Mesendoderm (in vitro differentiated cells): Measurements from ENCODE around the gene NAV2.

Source experiments
- DNase-seq: peaks from one replicate; pipeline ENCODE4 v3.0.0; 2013
- H2AK5ac ChIP-seq: 2 replicates; pipeline ENCODE4 v1.6.1; 2013; ENCODE audit warnings: low read length, inconsistent platforms
- H2BK120ac ChIP-seq: 2 replicates; pipeline ENCODE4 v1.6.1; 2013; ENCODE audit warnings: low read depth, mild to moderate bottlenecking, low read length, moderate library complexity, mixed read lengths
- H2BK15ac ChIP-seq: replicated peaks from 2 replicates; pipeline ENCODE4 v1.6.1; 2013; ENCODE audit warnings: low read depth, mild to moderate bottlenecking, moderate library complexity
- H2BK5ac ChIP-seq: 2 replicates; pipeline ENCODE4 v1.6.1; 2013; ENCODE audit warnings: low read length, inconsistent platforms
- H3K18ac ChIP-seq: 2 replicates; pipeline ENCODE4 v1.6.1; 2013; ENCODE audit warnings: mild to moderate bottlenecking, low read length, mixed read lengths
- H3K23ac ChIP-seq: one replicate; pipeline ENCODE4 v1.6.1; 2013; ENCODE audit warnings: low read length
- H3K27ac ChIP-seq: 2 replicates; pipeline ENCODE4 v1.5.1; 2013; ENCODE audit warnings: low read depth, mild to moderate bottlenecking, inconsistent platforms, low read length, moderate library complexity
- H3K27me3 ChIP-seq: 2 replicates; pipeline ENCODE4 v1.6.1; 2013; ENCODE audit warnings: low read length, control low read depth, mild to moderate bottlenecking, inconsistent platforms; ENCODE audit not compliant: insufficient read depth, poor library complexity
- H3K36me3 ChIP-seq: 2 replicates; pipeline ENCODE4 v1.6.1; 2013; ENCODE audit warnings: low read length, inconsistent platforms; ENCODE audit not compliant: control insufficient read depth, insufficient read depth
- H3K4ac ChIP-seq: one replicate; pipeline ENCODE4 v1.6.1; 2013; ENCODE audit warnings: low read depth, mild to moderate bottlenecking, low read length, moderate library complexity
- H3K4me1 ChIP-seq: 2 replicates; pipeline ENCODE4 v1.6.1; 2013; ENCODE audit warnings: low read depth, low read length, inconsistent platforms; ENCODE audit not compliant: control insufficient read depth
- H3K4me2 ChIP-seq: 2 replicates; pipeline ENCODE4 v1.6.1; 2013; ENCODE audit warnings: low read length
- H3K4me3 ChIP-seq: 2 replicates; pipeline ENCODE4 v1.5.1; 2013; ENCODE audit warnings: mild to moderate bottlenecking, low read length
- H3K56ac ChIP-seq: one replicate; pipeline ENCODE4 v1.6.1; 2013; ENCODE audit warnings: low read length
- H3K79me1 ChIP-seq: 2 replicates; pipeline ENCODE4 v1.6.1; 2013; ENCODE audit warnings: low read length, inconsistent platforms
- H3K79me2 ChIP-seq: 2 replicates; pipeline ENCODE4 v1.6.1; 2013; ENCODE audit warnings: mild to moderate bottlenecking, low read length; ENCODE audit not compliant: control insufficient read depth, insufficient read depth
- H3K9ac ChIP-seq: 2 replicates; pipeline ENCODE4 v1.6.1; 2013; ENCODE audit warnings: low read length, inconsistent platforms
- H4K5ac ChIP-seq: one replicate; pipeline ENCODE4 v1.6.1; 2013; ENCODE audit warnings: low read length
- H4K8ac ChIP-seq: one replicate; pipeline ENCODE4 v1.6.1; 2013; ENCODE audit warnings: low read depth, mild to moderate bottlenecking, control low read depth, low read length, moderate library complexity
- WGBS: extraction: QIAGEN DNeasy Blood & Tissue Kit; methylation state at CpG from one replicate; pipeline ENCODE4 v1.1.7; 2013; ENCODE audit warnings: low lambda C conversion rate, missing lambda C conversion rate; ENCODE audit not compliant: insufficient coverage; ENCODE audit errors: extremely low coverage; 5-methylcytosine and 5-hydroxymethylcytosine counted together

NAV2 gene

GRCh38 chr11:19832086-19832750, 119.6 kb downstream of the NAV2 start:
- Histone ChIP-seq H3K79me1 (no peaks in the 10 kb centered on the region), H3K4ac (no peak overlapping the region), H2AK5ac (no peak overlapping the region), H3K4me1 (peaks cover 2% of the 10 kb centered on the region), H4K8ac (no peak overlapping the region), H2BK120ac (no peak overlapping the region), H3K56ac (no peak overlapping the region), H3K9ac (no peak overlapping the region), H3K27ac (no peak overlapping the region), H3K79me2 (no peaks in the 10 kb centered on the region), H3K27me3 (no peaks in the 10 kb centered on the region), H2BK15ac (no peak overlapping the region), H3K4me3 (no peak overlapping the region), H3K18ac (no peak overlapping the region), H3K4me2 (no peak overlapping the region), H3K36me3 (no peaks in the 10 kb centered on the region), H3K23ac (no peak overlapping the region), H2BK5ac (no peak overlapping the region), H4K5ac (no peak overlapping the region)
- no peak for DNase-seq
- no CpG with 5 or more reads among the region's 12 CpGs for WGBS

- Histone ChIP-seq H2BK5ac (no peak overlapping the region), H3K9ac (no peak overlapping the region), H4K8ac (no peak overlapping the region), H2BK120ac (no peak overlapping the region), H3K4ac (no peak overlapping the region), H2BK15ac (no peak overlapping the region), H3K4me2 (no peak overlapping the region), H3K4me1 (no peaks in the 10 kb centered on the region), H3K36me3 (no peaks in the 10 kb centered on the region), H3K18ac (no peak overlapping the region), H3K79me1 (no peaks in the 10 kb centered on the region), H3K23ac (no peak overlapping the region), H3K56ac (no peak overlapping the region), H4K5ac (no peak overlapping the region), H3K27me3 (no peaks in the 10 kb centered on the region), H2AK5ac (no peak overlapping the region), H3K79me2 (no peaks in the 10 kb centered on the region), H3K27ac (no peak overlapping the region), H3K4me3 (no peak overlapping the region)
- no CpG with 5 or more reads among the region's 3 CpGs for WGBS
- no peak for DNase-seq
Observed at GRCh38 chr11:19832901-19833300, 120.3 kb downstream of the NAV2 start.

GRCh38 chr11:19834771-19835170, 122.1 kb downstream of the NAV2 start:
- Histone ChIP-seq H3K27ac (no peak overlapping the region), H3K4ac (no peak overlapping the region), H4K5ac (no peak overlapping the region), H2BK5ac (no peak overlapping the region), H2AK5ac (no peak overlapping the region), H3K23ac (no peak overlapping the region), H2BK120ac (no peak overlapping the region), H3K4me3 (no peak overlapping the region), H4K8ac (no peak overlapping the region), H3K56ac (no peak overlapping the region), H3K18ac (no peak overlapping the region), H3K27me3 (no peaks in the 10 kb centered on the region), H3K4me2 (no peak overlapping the region), H2BK15ac (no peak overlapping the region), H3K9ac (no peak overlapping the region), H3K79me1 (no peaks in the 10 kb centered on the region), H3K36me3 (no peaks in the 10 kb centered on the region), H3K4me1 (no peaks in the 10 kb centered on the region), H3K79me2 (no peaks in the 10 kb centered on the region)
- no peak for DNase-seq

- H3K4me1 ChIP-seq = no peaks in the 10 kb centered on the region
- no peak overlapping the region for H3K9ac ChIP-seq
- no peak overlapping the region for H4K8ac ChIP-seq
- H3K27ac ChIP-seq = no peak overlapping the region
- no peak overlapping the region for H3K23ac ChIP-seq
- H2BK5ac ChIP-seq = no peak overlapping the region
- no peak overlapping the region for H3K4ac ChIP-seq
- no peaks in the 10 kb centered on the region for H3K79me1 ChIP-seq
- no peaks in the 10 kb centered on the region for H3K36me3 ChIP-seq
- H2BK15ac ChIP-seq = no peak overlapping the region
- DNase-seq = no peak
- no peak overlapping the region for H3K4me3 ChIP-seq
- no peak overlapping the region for H3K18ac ChIP-seq
- no peaks in the 10 kb centered on the region for H3K79me2 ChIP-seq
- H2AK5ac ChIP-seq = no peak overlapping the region
- WGBS = no CpG with 5 or more reads among the region's 2 CpGs
- H2BK120ac ChIP-seq = no peak overlapping the region
- no peak overlapping the region for H3K56ac ChIP-seq
- no peak overlapping the region for H3K4me2 ChIP-seq
- H3K27me3 ChIP-seq = no peaks in the 10 kb centered on the region
- H4K5ac ChIP-seq = no peak overlapping the region
Observed at GRCh38 chr11:19836666-19837065, 124.0 kb downstream of the NAV2 start.

- Histone ChIP-seq H2BK5ac (no peak overlapping the region), H4K8ac (no peak overlapping the region), H2BK120ac (no peak overlapping the region), H3K9ac (no peak overlapping the region), H3K4me3 (no peak overlapping the region), H3K27me3 (no peaks in the 10 kb centered on the region), H3K18ac (no peak overlapping the region), H3K23ac (no peak overlapping the region), H3K4me1 (no peaks in the 10 kb centered on the region), H2BK15ac (no peak overlapping the region), H3K4me2 (no peak overlapping the region), H3K4ac (no peak overlapping the region), H3K79me1 (no peaks in the 10 kb centered on the region), H3K36me3 (no peaks in the 10 kb centered on the region), H3K27ac (no peak overlapping the region), H4K5ac (no peak overlapping the region), H2AK5ac (no peak overlapping the region), H3K56ac (no peak overlapping the region), H3K79me2 (no peaks in the 10 kb centered on the region)
- WGBS = 100% methylated on average over 1 of the region's 4 CpGs
- no peak for DNase-seq
Observed at GRCh38 chr11:19838994-19839768, 126.5 kb downstream of the NAV2 start.

- H3K27ac ChIP-seq = no peak overlapping the region
- H3K4me2 ChIP-seq = no peak overlapping the region
- no peak overlapping the region for H2BK5ac ChIP-seq
- H3K18ac ChIP-seq = no peak overlapping the region
- no peaks in the 10 kb centered on the region for H3K27me3 ChIP-seq
- no peaks in the 10 kb centered on the region for H3K36me3 ChIP-seq
- no peak overlapping the region for H3K56ac ChIP-seq
- H3K4ac ChIP-seq = no peak overlapping the region
- H2BK15ac ChIP-seq = no peak overlapping the region
- H3K23ac ChIP-seq = no peak overlapping the region
- no peak overlapping the region for H3K9ac ChIP-seq
- H4K5ac ChIP-seq = no peak overlapping the region
- no peaks in the 10 kb centered on the region for H3K79me1 ChIP-seq
- H2BK120ac ChIP-seq = no peak overlapping the region
- DNase-seq = no peak
- H4K8ac ChIP-seq = no peak overlapping the region
- H3K4me1 ChIP-seq = no peaks in the 10 kb centered on the region
- H3K79me2 ChIP-seq = no peaks in the 10 kb centered on the region
- H2AK5ac ChIP-seq = no peak overlapping the region
- H3K4me3 ChIP-seq = no peak overlapping the region
Observed at GRCh38 chr11:19840961-19841360, 128.3 kb downstream of the NAV2 start.
